Measurements from ENCODE around the gene TWIST2.

GRCh38 chr2:238859636-238860347 lies 11.9 kb downstream of the TWIST2 start:
- TF ChIP-seq CTCF (IDR thresholded peaks at IDR 0.05) (no peak), POLR2A (IDR thresholded peaks at IDR 0.05) (no peak)
